Nasal cavity respiratory epithelium epithelial cell of viscerocranial mucosa (primary cell): ENCODE data around the gene SDR42E2. TPM values are rescaled to one million over a fixed set of nuclear protein-coding genes. Genes with fewer than 3 reads are reported as not detected.

Experiments used
- total RNA-seq: library from RNA; depleted of rRNA; stranded (reverse); fragments of >200 nt; gene quantifications from 2 replicates; pipeline ENCODE4 v1.2.3, GENCODE V29; 2014

SDR42E2 gene
- total RNA-seq, result not detected in 2 replicates

GRCh38 chr16:22161999-22162655, at the start of gene SDR42E2:
Gene SDR42E2, plus strand, starts transcription at chr16:22162506. Its CDS starts 3,077 bp downstream, at chr16:22165583.

GRCh38 chr16:22206013-22206841, 43.9 kb downstream of the SDR42E2 start, which contains the start of gene EEF2K:
Gene EEF2K, plus strand, starts transcription at chr16:22206278. Its CDS starts 19,452 bp downstream, at chr16:22225730.

Other genes with a start within 250 kb of the SDR42E2 start
- 219 and 227 TPM in 2 replicates for gene UQCRC2, start 209.1 kb upstream of the SDR42E2 start, total RNA-seq
- not detected in 2 replicates for gene PDZD9, start 161.4 kb upstream of the SDR42E2 start, total RNA-seq
- 11.5 and 14.4 TPM in 2 replicates for gene MOSMO, start 154.4 kb upstream of the SDR42E2 start, total RNA-seq
- not detected in 2 replicates for gene VWA3A, start 70.0 kb upstream of the SDR42E2 start, total RNA-seq
- gene EEF2K, start 43.8 kb downstream of the SDR42E2 start, total RNA-seq, result 7.9 and 15.7 TPM in 2 replicates
- 69.4 and 150 TPM in 2 replicates for gene POLR3E, start 134.9 kb downstream of the SDR42E2 start, total RNA-seq
- gene CDR2, start 212.1 kb downstream of the SDR42E2 start, total RNA-seq, result 24.4 and 26.7 TPM in 2 replicates